SK-N-SH treated with all-trans-retinoic acid at 6 μM for 48 hours (cell line): ENCODE results near the gene WDR13.
"Not testable (repeated sequence)": the region's sequence is repeated elsewhere in the genome, so short reads cannot be mapped to it uniquely, and the experiment has no call there.

Source experiments
- ATAC-seq: fragments of 200-7000 bp; cut with Tn5 transposase; 3 replicates; pipeline ENCODE4 v1.9.1; 2020; ENCODE audit warnings: mild to moderate bottlenecking, moderate library complexity
- ARNTL ChIP-seq: fragments of 450-650 bp; formaldehyde crosslinking; IDR thresholded peaks from 2 replicates; pipeline ENCODE4 v1.5.0; 2020; ENCODE audit warnings: low read depth, mild to moderate bottlenecking, moderate library complexity, borderline replicate concordance
- BACH2 ChIP-seq: fragments of 250-450 bp; sonication (Bioruptor Pico); IDR thresholded peaks from 2 replicates; pipeline ENCODE4 v1.9.0; 2021; ENCODE audit warnings: mild to moderate bottlenecking, borderline replicate concordance
- CSDC2 ChIP-seq: fragments of 250-450 bp; sonication (Bioruptor Pico); IDR thresholded peaks from 2 replicates; pipeline ENCODE4 v1.5.0; 2020; ENCODE audit warnings: mild to moderate bottlenecking, moderate library complexity
- ESRRG ChIP-seq: fragments of 250-450 bp; sonication (Bioruptor Pico); IDR thresholded peaks from 2 replicates; pipeline ENCODE4 v1.6.1; 2021; ENCODE audit warnings: mild to moderate bottlenecking
- ISL1 ChIP-seq: fragments of 250-450 bp; sonication (Bioruptor Pico); IDR thresholded peaks from 2 replicates; pipeline ENCODE4 v2.1.2; 2022; ENCODE audit warnings: mild to moderate bottlenecking, moderate library complexity
- PPARA ChIP-seq: fragments of 250-450 bp; sonication (Bioruptor Pico); IDR thresholded peaks from 2 replicates; pipeline ENCODE4 v1.5.0; 2020; ENCODE audit warnings: mild to moderate bottlenecking, borderline replicate concordance
- SNAI2 ChIP-seq: fragments of 250-450 bp; sonication (Bioruptor Pico); IDR thresholded peaks from 2 replicates; pipeline ENCODE4 v1.5.0; 2020; ENCODE audit warnings: mild to moderate bottlenecking, moderate library complexity
- TCF4 ChIP-seq: fragments of 250-450 bp; sonication (Bioruptor Pico); IDR thresholded peaks from 2 replicates; pipeline ENCODE4 v1.8.0; 2021; ENCODE audit warnings: mild to moderate bottlenecking, moderate library complexity, borderline replicate concordance
- TOX ChIP-seq: fragments of 250-450 bp; sonication (Bioruptor Pico); IDR thresholded peaks from 2 replicates; pipeline ENCODE4 v1.8.0; 2021; ENCODE audit warnings: mild to moderate bottlenecking, moderate library complexity, borderline replicate concordance
- ZC3H10 ChIP-seq: fragments of 250-450 bp; sonication (Bioruptor Pico); IDR thresholded peaks from 2 replicates; pipeline ENCODE4 v1.5.1; 2021; ENCODE audit warnings: mild to moderate bottlenecking, moderate library complexity
- ZFP3 ChIP-seq: fragments of 250-450 bp; sonication (Bioruptor Pico); IDR thresholded peaks from 2 replicates; pipeline ENCODE4 v1.5.0; 2020; ENCODE audit warnings: mild to moderate bottlenecking, moderate library complexity
- ZNF70 ChIP-seq: fragments of 450-650 bp; formaldehyde crosslinking; IDR thresholded peaks from 2 replicates; pipeline ENCODE4 v1.5.0; 2020; ENCODE audit warnings: mild to moderate bottlenecking, moderate library complexity
- ZNF8 ChIP-seq: fragments of 450-650 bp; formaldehyde crosslinking; IDR thresholded peaks from 2 replicates; pipeline ENCODE4 v1.5.0; 2020; ENCODE audit warnings: mild to moderate bottlenecking, moderate library complexity
- TF ChIP-seq, protein P1 (sequence below): fragments of 250-450 bp; sonication (Bioruptor Pico); IDR thresholded peaks from 2 replicates; pipeline ENCODE4 v1.8.0; 2020; ENCODE audit warnings: mild to moderate bottlenecking, moderate library complexity, borderline replicate concordance
- TF ChIP-seq, protein P2 (sequence below): fragments of 250-450 bp; sonication (Bioruptor Pico); IDR thresholded peaks from 2 replicates; pipeline ENCODE4 v1.5.0; 2020; ENCODE audit warnings: mild to moderate bottlenecking, moderate library complexity
- TF ChIP-seq, protein P3 (sequence below): fragments of 250-450 bp; sonication (Bioruptor Pico); IDR thresholded peaks from 2 replicates; pipeline ENCODE4 v1.8.0; 2021; ENCODE audit warnings: low read depth, mild to moderate bottlenecking, moderate library complexity, borderline replicate concordance
- TF ChIP-seq, protein P4 (sequence below): fragments of 250-450 bp; sonication (Bioruptor Pico); IDR thresholded peaks from 2 replicates; pipeline ENCODE4 v1.5.1; 2021; ENCODE audit warnings: mild to moderate bottlenecking, moderate library complexity

WDR13 gene

DNA sequence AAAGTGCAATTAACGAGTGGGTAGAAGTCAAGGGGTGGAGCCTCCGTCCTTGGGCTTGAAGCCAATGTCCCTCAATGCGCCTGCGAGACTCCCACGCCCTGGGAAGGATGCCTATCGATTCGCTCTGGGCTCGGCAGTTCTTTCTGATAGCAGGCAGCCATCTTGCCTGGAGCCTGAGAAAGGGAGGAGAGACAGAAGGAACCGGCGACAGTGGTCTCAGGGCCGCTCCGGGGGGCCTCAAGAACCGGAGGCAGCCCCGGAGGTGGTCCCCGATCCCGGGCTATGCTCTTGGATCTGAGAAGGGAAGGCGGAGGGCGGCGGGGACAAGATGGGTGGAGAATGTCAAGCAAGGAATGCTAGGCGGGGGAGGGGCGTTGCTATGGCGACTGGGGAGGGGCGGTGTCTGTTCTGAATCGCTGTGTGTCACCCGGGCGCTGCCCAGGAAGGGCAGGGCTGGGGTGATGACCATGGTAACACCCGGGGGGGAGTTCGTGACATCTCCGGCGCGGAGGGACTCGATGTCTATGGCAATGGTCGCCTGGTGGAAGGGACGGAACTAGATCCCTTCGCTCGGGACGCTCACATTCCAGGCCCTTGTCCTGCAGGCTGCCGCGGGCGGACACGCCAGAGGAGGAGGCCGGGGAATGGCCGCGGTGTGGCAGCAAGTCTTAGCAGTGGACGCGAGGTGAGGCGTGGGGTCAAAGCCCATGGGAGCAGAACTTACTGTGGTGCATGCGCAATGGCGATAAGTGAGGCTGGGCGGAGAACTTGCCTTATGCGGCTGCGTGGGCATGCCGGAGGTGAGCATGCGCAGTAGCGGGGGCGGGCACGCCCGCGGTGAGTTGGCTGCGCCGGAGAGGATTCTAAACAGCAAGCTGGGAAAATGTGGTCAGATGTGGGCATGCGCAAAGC, at the start of gene WDR13:
TSS of gene WDR13 (plus strand) at position 140 of the 912 bp plus-strand sequence. CDS start at position 645, 505 bp downstream.
- peak; percentile 90 for ATAC-seq
- TF ChIP-seq, protein P1, sequence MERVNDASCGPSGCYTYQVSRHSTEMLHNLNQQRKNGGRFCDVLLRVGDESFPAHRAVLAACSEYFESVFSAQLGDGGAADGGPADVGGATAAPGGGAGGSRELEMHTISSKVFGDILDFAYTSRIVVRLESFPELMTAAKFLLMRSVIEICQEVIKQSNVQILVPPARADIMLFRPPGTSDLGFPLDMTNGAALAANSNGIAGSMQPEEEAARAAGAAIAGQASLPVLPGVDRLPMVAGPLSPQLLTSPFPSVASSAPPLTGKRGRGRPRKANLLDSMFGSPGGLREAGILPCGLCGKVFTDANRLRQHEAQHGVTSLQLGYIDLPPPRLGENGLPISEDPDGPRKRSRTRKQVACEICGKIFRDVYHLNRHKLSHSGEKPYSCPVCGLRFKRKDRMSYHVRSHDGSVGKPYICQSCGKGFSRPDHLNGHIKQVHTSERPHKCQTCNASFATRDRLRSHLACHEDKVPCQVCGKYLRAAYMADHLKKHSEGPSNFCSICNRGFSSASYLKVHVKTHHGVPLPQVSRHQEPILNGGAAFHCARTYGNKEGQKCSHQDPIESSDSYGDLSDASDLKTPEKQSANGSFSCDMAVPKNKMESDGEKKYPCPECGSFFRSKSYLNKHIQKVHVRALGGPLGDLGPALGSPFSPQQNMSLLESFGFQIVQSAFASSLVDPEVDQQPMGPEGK (CRISPR knock-in tag) = 0 out of 2 replicates have a peak, but pooled peaks have one; percentile 16
- no peak for TF ChIP-seq BACH2 (CRISPR knock-in tag)

DNA sequence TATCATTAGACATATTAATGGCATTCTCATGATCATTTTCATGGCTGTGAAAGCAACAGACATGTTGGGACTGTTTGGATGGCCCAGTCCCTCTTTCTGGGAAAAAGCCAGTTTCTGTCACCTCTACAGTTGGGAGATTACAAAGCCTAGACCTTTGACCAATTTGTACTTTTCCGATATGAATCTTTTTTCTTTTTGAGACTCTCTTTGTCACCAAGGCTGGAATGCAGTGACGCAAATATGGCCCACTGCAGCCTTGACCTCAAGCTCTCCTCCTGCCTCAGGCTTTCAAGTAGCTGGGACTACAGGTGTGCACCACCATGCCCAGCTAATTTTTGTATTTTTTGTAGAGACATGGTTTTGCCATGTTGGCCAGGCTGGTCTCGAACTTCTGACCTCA, 48.4 kb upstream of the WDR13 start:
- TF ChIP-seq ISL1 (CRISPR knock-in tag) = no peak
- no peak for TF ChIP-seq PPARA (CRISPR knock-in tag)
- TF ChIP-seq ESRRG (CRISPR knock-in tag) = no peak
- TF ChIP-seq, protein P2, sequence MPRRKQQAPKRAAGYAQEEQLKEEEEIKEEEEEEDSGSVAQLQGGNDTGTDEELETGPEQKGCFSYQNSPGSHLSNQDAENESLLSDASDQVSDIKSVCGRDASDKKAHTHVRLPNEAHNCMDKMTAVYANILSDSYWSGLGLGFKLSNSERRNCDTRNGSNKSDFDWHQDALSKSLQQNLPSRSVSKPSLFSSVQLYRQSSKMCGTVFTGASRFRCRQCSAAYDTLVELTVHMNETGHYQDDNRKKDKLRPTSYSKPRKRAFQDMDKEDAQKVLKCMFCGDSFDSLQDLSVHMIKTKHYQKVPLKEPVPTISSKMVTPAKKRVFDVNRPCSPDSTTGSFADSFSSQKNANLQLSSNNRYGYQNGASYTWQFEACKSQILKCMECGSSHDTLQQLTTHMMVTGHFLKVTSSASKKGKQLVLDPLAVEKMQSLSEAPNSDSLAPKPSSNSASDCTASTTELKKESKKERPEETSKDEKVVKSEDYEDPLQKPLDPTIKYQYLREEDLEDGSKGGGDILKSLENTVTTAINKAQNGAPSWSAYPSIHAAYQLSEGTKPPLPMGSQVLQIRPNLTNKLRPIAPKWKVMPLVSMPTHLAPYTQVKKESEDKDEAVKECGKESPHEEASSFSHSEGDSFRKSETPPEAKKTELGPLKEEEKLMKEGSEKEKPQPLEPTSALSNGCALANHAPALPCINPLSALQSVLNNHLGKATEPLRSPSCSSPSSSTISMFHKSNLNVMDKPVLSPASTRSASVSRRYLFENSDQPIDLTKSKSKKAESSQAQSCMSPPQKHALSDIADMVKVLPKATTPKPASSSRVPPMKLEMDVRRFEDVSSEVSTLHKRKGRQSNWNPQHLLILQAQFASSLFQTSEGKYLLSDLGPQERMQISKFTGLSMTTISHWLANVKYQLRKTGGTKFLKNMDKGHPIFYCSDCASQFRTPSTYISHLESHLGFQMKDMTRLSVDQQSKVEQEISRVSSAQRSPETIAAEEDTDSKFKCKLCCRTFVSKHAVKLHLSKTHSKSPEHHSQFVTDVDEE (CRISPR knock-in tag) = no peak
- no peak for TF ChIP-seq ARNTL
- no peak for TF ChIP-seq TCF4 (CRISPR knock-in tag)
- TF ChIP-seq TOX = no peak
- TF ChIP-seq ZNF8 (CRISPR knock-in tag) = no peak
- TF ChIP-seq ZFP3 (CRISPR knock-in tag) = no peak
- no peak for ATAC-seq

DNA sequence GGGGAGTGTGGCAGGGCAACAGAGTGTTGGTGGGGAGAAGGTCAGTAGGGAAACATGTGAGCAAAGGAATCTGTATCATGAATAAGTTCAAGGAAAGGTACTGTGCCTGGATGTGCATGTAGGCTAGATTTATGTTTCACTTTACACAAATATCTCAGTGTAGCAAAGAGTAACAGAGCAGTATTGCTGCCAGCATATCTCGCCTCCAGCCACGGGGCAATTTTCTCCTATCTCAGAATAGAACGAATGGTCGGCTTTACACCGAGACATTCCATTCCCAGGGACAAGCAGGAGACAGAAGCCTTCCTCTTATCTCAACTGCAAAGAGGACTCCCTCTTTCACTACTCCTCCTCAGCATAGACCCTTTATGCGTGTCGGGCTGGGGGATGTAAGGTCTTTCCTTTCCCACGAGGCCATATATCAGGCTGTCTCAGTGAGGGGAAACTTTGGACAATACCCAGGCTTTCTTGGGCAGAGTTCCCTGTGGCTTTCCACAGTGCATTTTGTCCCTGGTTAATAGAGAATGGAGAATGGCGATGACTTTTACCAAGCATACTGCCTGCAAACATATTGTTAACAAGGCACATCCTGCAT, 41.5 kb upstream of the WDR13 start:
- not testable (repeated sequence) for ATAC-seq

DNA sequence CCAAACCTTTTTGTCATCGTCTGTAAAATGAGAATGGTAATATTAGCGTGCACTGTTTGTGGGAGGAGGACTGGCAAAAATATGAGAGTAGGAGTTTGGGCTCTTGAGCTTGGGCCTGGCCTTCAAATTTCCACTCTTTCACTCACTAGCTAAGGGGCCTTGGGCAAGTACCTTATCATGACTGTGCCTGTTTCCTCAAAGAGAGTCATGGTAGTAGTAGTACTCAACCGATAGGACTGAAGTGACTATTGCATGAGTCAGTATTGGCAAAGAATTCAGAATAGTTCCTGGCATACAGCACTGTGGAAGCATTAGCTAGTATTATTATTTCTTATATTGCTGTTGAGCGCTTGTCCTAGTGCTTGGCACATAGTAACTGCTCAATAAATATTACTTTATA, 39.0 kb upstream of the WDR13 start:
- no peak for TF ChIP-seq TCF4 (CRISPR knock-in tag)
- TF ChIP-seq ESRRG (CRISPR knock-in tag) = no peak
- TF ChIP-seq, protein P1 (CRISPR knock-in tag) = no peak
- no peak for TF ChIP-seq ZNF8 (CRISPR knock-in tag)
- TF ChIP-seq, protein P3, sequence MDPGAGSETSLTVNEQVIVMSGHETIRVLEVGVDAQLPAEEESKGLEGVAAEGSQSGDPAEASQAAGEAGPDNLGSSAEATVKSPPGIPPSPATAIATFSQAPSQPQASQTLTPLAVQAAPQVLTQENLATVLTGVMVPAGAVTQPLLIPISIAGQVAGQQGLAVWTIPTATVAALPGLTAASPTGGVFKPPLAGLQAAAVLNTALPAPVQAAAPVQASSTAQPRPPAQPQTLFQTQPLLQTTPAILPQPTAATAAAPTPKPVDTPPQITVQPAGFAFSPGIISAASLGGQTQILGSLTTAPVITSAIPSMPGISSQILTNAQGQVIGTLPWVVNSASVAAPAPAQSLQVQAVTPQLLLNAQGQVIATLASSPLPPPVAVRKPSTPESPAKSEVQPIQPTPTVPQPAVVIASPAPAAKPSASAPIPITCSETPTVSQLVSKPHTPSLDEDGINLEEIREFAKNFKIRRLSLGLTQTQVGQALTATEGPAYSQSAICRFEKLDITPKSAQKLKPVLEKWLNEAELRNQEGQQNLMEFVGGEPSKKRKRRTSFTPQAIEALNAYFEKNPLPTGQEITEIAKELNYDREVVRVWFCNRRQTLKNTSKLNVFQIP = no peak
- TF ChIP-seq, protein P4, sequence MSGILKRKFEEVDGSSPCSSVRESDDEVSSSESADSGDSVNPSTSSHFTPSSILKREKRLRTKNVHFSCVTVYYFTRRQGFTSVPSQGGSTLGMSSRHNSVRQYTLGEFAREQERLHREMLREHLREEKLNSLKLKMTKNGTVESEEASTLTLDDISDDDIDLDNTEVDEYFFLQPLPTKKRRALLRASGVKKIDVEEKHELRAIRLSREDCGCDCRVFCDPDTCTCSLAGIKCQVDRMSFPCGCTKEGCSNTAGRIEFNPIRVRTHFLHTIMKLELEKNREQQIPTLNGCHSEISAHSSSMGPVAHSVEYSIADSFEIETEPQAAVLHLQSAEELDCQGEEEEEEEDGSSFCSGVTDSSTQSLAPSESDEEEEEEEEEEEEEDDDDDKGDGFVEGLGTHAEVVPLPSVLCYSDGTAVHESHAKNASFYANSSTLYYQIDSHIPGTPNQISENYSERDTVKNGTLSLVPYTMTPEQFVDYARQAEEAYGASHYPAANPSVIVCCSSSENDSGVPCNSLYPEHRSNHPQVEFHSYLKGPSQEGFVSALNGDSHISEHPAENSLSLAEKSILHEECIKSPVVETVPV (CRISPR knock-in tag) = no peak
- no peak for TF ChIP-seq TOX
- TF ChIP-seq, protein P2 (CRISPR knock-in tag) = no peak
- no peak for TF ChIP-seq CSDC2 (CRISPR knock-in tag)
- TF ChIP-seq ZC3H10 (CRISPR knock-in tag) = no peak
- TF ChIP-seq ZNF70 (CRISPR knock-in tag) = no peak
- no peak for TF ChIP-seq SNAI2 (CRISPR knock-in tag)
- ATAC-seq = peak; percentile 89
